Loucy (cell line): ENCODE results near the gene TMEM39A.

Experiments
- CTCF ChIP-seq: fragments of 200-600 bp; sonication (generic); conservative IDR thresholded peaks from 2 replicates; pipeline ENCODE4 v1.5.1; 2014; ENCODE audit warnings: mild to moderate bottlenecking, antibody characterized with exemption, low read length
- EZH2phosphoT487 ChIP-seq: fragments of 200-600 bp; IDR thresholded peaks from 2 replicates; pipeline ENCODE4 v1.6.1; 2018; ENCODE audit warnings: antibody characterized with exemption, mild to moderate bottlenecking, moderate library complexity, borderline replicate concordance

- TF ChIP-seq CTCF (no peak), EZH2phosphoT487 (no peak)
Observed at GRCh38 chr3:119456469-119456868, 6.9 kb downstream of the TMEM39A start.
